ENCODE measurements around the gene SNRPF. TPM values are rescaled to one million over a fixed set of nuclear protein-coding genes. Genes with fewer than 3 reads are reported as not detected.

The SNRPF gene
- polyA plus RNA-seq, 2 of the 4 experiments (the other 2 are of a cell fraction): 66.3 to 204 TPM

- no peak for TF ChIP-seq PHF8 (IDR thresholded peaks at IDR 0.05; ENCODE audit: borderline replicate concordance, low read depth)
- TF ChIP-seq POLR2AphosphoS2 (conservative IDR thresholded peaks at IDR 0.05; ENCODE audit: low read length): no peak
- no peak for TF ChIP-seq MAZ (IDR thresholded peaks at IDR 0.05; ENCODE audit: borderline replicate concordance, low read depth, low read length)
- TF ChIP-seq KDM1A (IDR thresholded peaks at IDR 0.05; ENCODE audit: low read depth): no peak
- TF ChIP-seq CEBPB (IDR thresholded peaks at IDR 0.05): peak; percentile 32 to 38; a peak in 1 of 4 replicates
- no peak for TF ChIP-seq FOXS1 (CRISPR knock-in tag; IDR thresholded peaks at IDR 0.05)
- no peak for TF ChIP-seq HOXB5 (CRISPR knock-in tag; IDR thresholded peaks at IDR 0.05)
- no peak for TF ChIP-seq SREBF2 (IDR thresholded peaks at IDR 0.05)
- TF ChIP-seq EHMT2 (IDR thresholded peaks at IDR 0.05; ENCODE audit: low read depth): no peak
- TF ChIP-seq FOSL2 (IDR thresholded peaks at IDR 0.05): peak; percentile 86
- peak; percentile 95 for TF ChIP-seq FOSL2 (CRISPR knock-in tag; IDR thresholded peaks at IDR 0.05)
- TF ChIP-seq CHD2 (IDR thresholded peaks at IDR 0.05; ENCODE audit: low read length, partially characterized antibody): no peak
- no peak for TF ChIP-seq ZC3H11A (IDR thresholded peaks at IDR 0.05)
- TF ChIP-seq PBX3 (IDR thresholded peaks at IDR 0.05): no peak
Measured at GRCh38 chr12:95836185-95836609, 22.6 kb upstream of the SNRPF start (continued).

GRCh38 chr12:95836630-95837239 lies 22.0 kb upstream of the SNRPF start:
- Histone ChIP-seq H3K9me3 (no peaks in the 10 kb centered on the region), H3K4me3 (peak overlapping the region; percentile 7), H3K4me1 (peaks cover 43% of the 10 kb centered on the region), H3K27ac (peak overlapping the region; percentile 80 to 87), H3K4me2 (peak overlapping the region; percentile 65)
- 0% methylated on average over 1 of the region's 1 CpG for WGBS (ENCODE audit: missing lambda C conversion rate)
- ATAC-seq (peak; percentile 70 to 82), DNase-seq (ENCODE audit: low read depth in 1 of 2, low spot score in 1 of 2) (peak; percentile 24 to 83), FAIRE-seq (no peak)
- ChIA-PET POLR2A (no interaction called here), CTCF (no interaction called here)
- TF ChIP-seq ELK1 (IDR thresholded peaks at IDR 0.05; ENCODE audit: low read depth, low read length) (no peak), JUN (IDR thresholded peaks at IDR 0.05) (peak in 1 of 2 experiments; percentile 39; a peak in 1 of 5 replicates), CTCF (IDR thresholded peaks at IDR 0.05) (no peak)

- peak overlapping the region; percentile 80 to 87 for H3K27ac ChIP-seq
- CTCF ChIA-PET: interaction anchor here (0.8 to 1.6 kb wide), 2 partner anchors 11 to 21 kb away, joined by 3 to 9 read pairs; no protein-coding TSS in a partner anchor
- H3K4me1 ChIP-seq: peaks cover 43% of the 10 kb centered on the region
- peak overlapping the region; percentile 7 for H3K4me3 ChIP-seq
- TF ChIP-seq FOSB (CRISPR knock-in tag; IDR thresholded peaks at IDR 0.05) (0 out of 2 replicates have a peak, but pooled peaks have one; percentile 49), JUN (IDR thresholded peaks at IDR 0.05) (0 out of 5 replicates have a peak, but pooled peaks of 1 of the 2 experiments have one; percentile 33), TP53 (CRISPR knock-in tag; IDR thresholded peaks at IDR 0.05) (0 out of 2 replicates have a peak, but pooled peaks have one; percentile 36), EHMT2 (IDR thresholded peaks at IDR 0.05; ENCODE audit: low read depth) (no peak), RNF2 (IDR thresholded peaks at IDR 0.05; ENCODE audit: borderline replicate concordance, low read depth) (no peak)
- FAIRE-seq (no peak), DNase-seq (ENCODE audit: low read depth in 1 of 2, low spot score in 1 of 2) (peak in 1 of 2 experiments; percentile 84), ATAC-seq (peak; percentile 76 to 82)
- H3K4me2 ChIP-seq: peak overlapping the region; percentile 65
- no peaks in the 10 kb centered on the region for H3K9me3 ChIP-seq
- POLR2A ChIA-PET: interaction anchor here (1.1 to 1.5 kb wide), 2 partner anchors 32 to 48 kb away, joined by 3 to 12 read pairs; no protein-coding TSS in a partner anchor
- WGBS (ENCODE audit: missing lambda C conversion rate): 17% methylated on average over 10 of the region's 10 CpGs
Measured at GRCh38 chr12:95837240-95838038, 21.3 kb upstream of the SNRPF start.

Data from A549 (cell line).